H1 (cell line): ENCODE measurements around the gene PPM1N. TPM values are rescaled to one million over a fixed set of nuclear protein-coding genes. Genes with fewer than 3 reads are reported as not detected.
A peak's percentile ranks its signal among the peaks of the same experiment; 100 is the strongest.

Source experiments
- CEBPB ChIP-seq: IDR thresholded peaks from 2 replicates; pipeline ENCODE4 v1.6.1; 2012; ENCODE audit warnings: low read depth, low read length
- CHD1 ChIP-seq: IDR thresholded peaks from 2 replicates; pipeline ENCODE4 v1.6.1; 2012; ENCODE audit warnings: low read depth, low read length, improper control_type of control experiment
- CREB1 ChIP-seq: IDR thresholded peaks from 2 replicates; pipeline ENCODE4 v1.6.1; 2012; ENCODE audit warnings: inconsistent platforms
- HDAC2 ChIP-seq, 2 experiments: fragments of 300-600 bp in 1 of 2; sonication (generic) in 1 of 2; IDR thresholded peaks; 2 replicates each; pipeline ENCODE4 v1.6.1; 2011 to 2012; ENCODE audit warnings: low read depth in 2 of 2, low read length in 2 of 2, mild to moderate bottlenecking in 2 of 2, moderate library complexity in 2 of 2, borderline replicate concordance in 1 of 2, inconsistent platforms in 1 of 2
- HDAC6 ChIP-seq: IDR thresholded peaks from one replicate; pipeline ENCODE4 v1.7.1; 2012; ENCODE audit warnings: low read depth, mild to moderate bottlenecking, inconsistent platforms, low read length, moderate library complexity
- KDM4A ChIP-seq: IDR thresholded peaks from one replicate; pipeline ENCODE4 v1.7.1; 2012; ENCODE audit warnings: low read depth, mild to moderate bottlenecking, moderate library complexity, low read length, inconsistent platforms; ENCODE audit not compliant: severe bottlenecking
- KDM5A ChIP-seq: fragments of 200-600 bp; IDR thresholded peaks from 2 replicates; pipeline ENCODE4 v1.7.1; 2012; ENCODE audit warnings: mild to moderate bottlenecking, low read length, inconsistent platforms, mixed read lengths
- MAFK ChIP-seq: IDR thresholded peaks from 2 replicates; pipeline ENCODE4 v1.6.1; 2012; ENCODE audit warnings: low read depth, mild to moderate bottlenecking, improper control_type of control experiment, low read length
- POLR2AphosphoS5 ChIP-seq: IDR thresholded peaks from 2 replicates; pipeline ENCODE4 v1.6.1; 2011; ENCODE audit warnings: low read depth, low read length
- RAD21 ChIP-seq, 2 experiments: IDR thresholded peaks in 1 of 2; conservative IDR thresholded peaks in 1 of 2; 2 replicates each; pipeline ENCODE4 v1.6.1; 2011; ENCODE audit warnings: low read depth in 2 of 2, low read length in 2 of 2, improper control_type of control experiment in 1 of 2, inconsistent platforms in 1 of 2, mild to moderate bottlenecking in 1 of 2, moderate library complexity in 1 of 2
- RXRA ChIP-seq: IDR thresholded peaks from 2 replicates; pipeline ENCODE4 v1.6.1; 2011; ENCODE audit warnings: low read depth, mild to moderate bottlenecking, low read length, moderate library complexity; ENCODE audit not compliant: insufficient read depth
- SAP30 ChIP-seq: fragments of 300-600 bp; sonication (generic); IDR thresholded peaks from 2 replicates; pipeline ENCODE4 v1.7.1; 2012; ENCODE audit warnings: low read length, moderate library complexity, mild to moderate bottlenecking, inconsistent platforms; ENCODE audit not compliant: insufficient read depth, insufficient replicate concordance
- SIN3A ChIP-seq, 2 experiments: IDR thresholded peaks in 1 of 2; conservative IDR thresholded peaks in 1 of 2; 2 replicates each; pipeline ENCODE4 v1.6.1; 2011 to 2012; ENCODE audit warnings: low read length in 2 of 2, improper control_type of control experiment in 1 of 2, low read depth in 1 of 2, mild to moderate bottlenecking in 1 of 2
- SP1 ChIP-seq: IDR thresholded peaks from 2 replicates; pipeline ENCODE4 v1.6.1; 2011; ENCODE audit warnings: low read depth, low read length
- SP4 ChIP-seq: IDR thresholded peaks from 2 replicates; pipeline ENCODE4 v1.6.1; 2012; ENCODE audit warnings: low read length, inconsistent platforms
- SUZ12 ChIP-seq: fragments of 200-600 bp; sonication (generic); IDR thresholded peaks from 2 replicates; pipeline ENCODE4 v1.6.1; 2012; ENCODE audit warnings: mild to moderate bottlenecking, inconsistent platforms, low read length, moderate library complexity, mixed read lengths
- TAF7 ChIP-seq: optimal IDR thresholded peaks from 2 replicates; pipeline ENCODE3; 2011; ENCODE audit warnings: low read depth, mild to moderate bottlenecking, inconsistent platforms, low read length, moderate library complexity, borderline replicate concordance
- TBP ChIP-seq: IDR thresholded peaks from 2 replicates; pipeline ENCODE4 v1.6.1; 2011; ENCODE audit warnings: low read depth, low read length, improper control_type of control experiment
- YY1 ChIP-seq: IDR thresholded peaks from 2 replicates; pipeline ENCODE4 v1.6.1; 2011; ENCODE audit warnings: low read depth, mild to moderate bottlenecking, low read length
- polyA plus RNA-seq, 7 experiments: library from polyadenylated mRNA; depleted of rRNA in 3 of 7; stranded (reverse) in 5 of 7; unstranded in 2 of 7; fragments of >200 nt in 5 of 7; fragments of 200-250 nt in 2 of 7; gene quantifications; 1 replicate in 5 of 7; 2 replicates in 1 of 7; 4 replicates in 1 of 7; pipeline versions ENCODE4 v1.2.1 to v1.2.3, GENCODE V29; 2011 to 2013; ENCODE audit warnings: missing spikeins in 2 of 7, mixed read lengths in 2 of 7
- total RNA-seq: library from RNA; stranded (reverse); fragmentation: NEBNext Ultra II Directional; extraction: Animal tissue kit (Norgen Biotek cat#: 25700); gene quantifications from 2 replicates; pipeline ENCODE4 v1.2.1, GENCODE V29; 2021
- TF ChIP-seq, protein P1 (sequence below): IDR thresholded peaks from 2 replicates; pipeline ENCODE4 v1.6.1; 2012; ENCODE audit warnings: low read length, inconsistent platforms

PPM1N gene
- total and polyA plus RNA-seq, 2 of the 8 experiments (the other 6 are each of a cell fraction or from before 2014, with no cell fraction given) = 12.2 to 14.4 TPM

DNA sequence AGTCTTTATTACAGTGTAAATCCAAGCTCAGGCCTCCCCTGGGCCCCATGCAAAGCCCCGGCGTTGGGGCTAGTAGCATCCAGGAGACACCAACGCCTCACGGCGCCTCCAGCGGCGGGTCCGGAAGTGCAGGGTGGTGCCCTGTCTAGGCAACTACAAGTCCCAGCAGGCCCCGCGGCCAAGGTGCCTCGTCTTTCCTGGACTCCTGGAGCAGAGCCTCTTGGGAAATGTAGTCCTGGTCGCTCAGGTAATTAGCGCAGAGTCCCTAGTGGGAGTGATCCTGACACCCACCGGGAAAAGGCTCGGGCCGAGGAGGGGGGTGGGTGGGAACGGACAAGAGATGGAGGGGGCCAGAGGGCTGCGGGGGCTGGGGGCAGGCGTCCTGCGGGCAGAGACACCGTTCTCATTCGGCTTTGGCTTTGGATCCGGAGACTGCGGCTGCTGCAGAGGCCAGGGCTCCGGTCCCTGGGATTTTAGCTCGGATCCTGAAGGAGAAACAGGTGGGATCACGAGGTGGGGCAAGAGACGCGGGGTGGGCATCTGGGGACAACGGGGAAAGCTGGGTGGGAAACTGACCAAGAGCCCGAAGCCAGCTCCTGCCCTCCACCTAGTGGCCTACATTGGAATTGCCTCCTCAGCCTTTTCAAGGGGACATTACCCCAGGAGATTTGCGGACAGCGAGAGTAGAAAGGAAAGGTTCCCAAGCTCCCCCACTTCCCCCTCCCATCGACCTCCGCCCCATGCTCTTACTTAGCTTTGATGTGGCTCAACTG lies 12.8 kb upstream of the PPM1N start (continued):
- peak; percentile 46 for TF ChIP-seq KDM4A
- peak; percentile 73 for TF ChIP-seq MAFK
- TF ChIP-seq TAF7 = no peak
- 0 out of 2 replicates have a peak, but pooled peaks have one; percentile 28 for TF ChIP-seq SP1
- TF ChIP-seq HDAC6 = no peak
- TF ChIP-seq SIN3A (conservative IDR thresholded peaks at IDR 0.05 in 1 of 2, IDR thresholded peaks at IDR 0.05 in 1 of 2; ENCODE audit: low read depth in 1 of 2, low read length in 2 of 2) = peak in 1 of 2 experiments; percentile 86; a peak in 1 of 4 replicates
- TF ChIP-seq SUZ12 = no peak
- TF ChIP-seq KDM5A = no peak
- TF ChIP-seq POLR2AphosphoS5 = no peak
- peak; percentile 61; the same call in 1 of the 2 replicates for TF ChIP-seq SP4
- TF ChIP-seq RXRA = no peak
- TF ChIP-seq CREB1 = peak; percentile 70
- TF ChIP-seq HDAC2 (IDR thresholded peaks at IDR 0.05; ENCODE audit: borderline replicate concordance in 1 of 2, low read depth in 2 of 2, low read length in 2 of 2) = no peak
- TF ChIP-seq TBP = 0 out of 2 replicates have a peak, but pooled peaks have one; percentile 28
- TF ChIP-seq YY1 = peak; percentile 35; the same call in 1 of the 2 replicates
- no peak for TF ChIP-seq SAP30
- no peak for TF ChIP-seq CEBPB
- TF ChIP-seq, protein P1, sequence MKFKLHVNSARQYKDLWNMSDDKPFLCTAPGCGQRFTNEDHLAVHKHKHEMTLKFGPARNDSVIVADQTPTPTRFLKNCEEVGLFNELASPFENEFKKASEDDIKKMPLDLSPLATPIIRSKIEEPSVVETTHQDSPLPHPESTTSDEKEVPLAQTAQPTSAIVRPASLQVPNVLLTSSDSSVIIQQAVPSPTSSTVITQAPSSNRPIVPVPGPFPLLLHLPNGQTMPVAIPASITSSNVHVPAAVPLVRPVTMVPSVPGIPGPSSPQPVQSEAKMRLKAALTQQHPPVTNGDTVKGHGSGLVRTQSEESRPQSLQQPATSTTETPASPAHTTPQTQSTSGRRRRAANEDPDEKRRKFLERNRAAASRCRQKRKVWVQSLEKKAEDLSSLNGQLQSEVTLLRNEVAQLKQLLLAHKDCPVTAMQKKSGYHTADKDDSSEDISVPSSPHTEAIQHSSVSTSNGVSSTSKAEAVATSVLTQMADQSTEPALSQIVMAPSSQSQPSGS = no peak
- TF ChIP-seq RAD21 (IDR thresholded peaks at IDR 0.05 in 1 of 2, conservative IDR thresholded peaks at IDR 0.05 in 1 of 2; ENCODE audit: low read depth in 2 of 2, low read length in 2 of 2) = peak; percentile 59 to 66
- TF ChIP-seq CHD1 = no peak
